GM10266 (cell line): Measurements from ENCODE around the gene ERAP2.

ENCODE experiments used
- DNase-seq: peaks from one replicate; pipeline ENCODE4 v3.0.0; 2012; ENCODE audit errors: extremely low spot score
- CTCF ChIP-seq: IDR thresholded peaks from 2 replicates; pipeline ENCODE4 v1.5.1; 2012; ENCODE audit warnings: mild to moderate bottlenecking, low read depth; ENCODE audit not compliant: control insufficient read depth, insufficient read depth; ENCODE audit errors: missing control alignments

The ERAP2 gene

GRCh38 chr5:96931605-96932004, 55.3 kb downstream of the ERAP2 start:
- peak; percentile 17 for DNase-seq
- no peak for TF ChIP-seq CTCF

- no peak for TF ChIP-seq CTCF
- no peak for DNase-seq
Observed at GRCh38 chr5:96932026-96932425, 55.7 kb downstream of the ERAP2 start.

GRCh38 chr5:96933764-96934707, 57.7 kb downstream of the ERAP2 start:
- TF ChIP-seq CTCF, result no peak
- DNase-seq, result no peak

GRCh38 chr5:96934708-96935558, 58.6 kb downstream of the ERAP2 start:
- no peak for TF ChIP-seq CTCF
- peak; percentile 81 for DNase-seq

GRCh38 chr5:96935559-96936430, 59.5 kb downstream of the ERAP2 start, which contains the start of gene LNPEP:
TSS of gene LNPEP (plus strand) at chr5:96936080. CDS start at chr5:96936156, 76 bp downstream.
- peak; percentile 87 for DNase-seq
- no peak for TF ChIP-seq CTCF

GRCh38 chr5:96936431-96937320, 60.4 kb downstream of the ERAP2 start:
- peak; percentile 43 for DNase-seq

More at GRCh38 chr5:96936431-96937320, 60.4 kb downstream of the ERAP2 start:
- TF ChIP-seq CTCF, result no peak
